GM21723 (cell line): ENCODE data around the gene FOXD4.
"Not testable (repeated sequence)": the region's sequence is repeated elsewhere in the genome, so short reads cannot be mapped to it uniquely, and the experiment has no call there.

Source experiments
- ATAC-seq: cut with Tn5 transposase; IDR thresholded peaks from one replicate; pipeline ENCODE4 v1.9.1; 2021; ENCODE audit warnings: mild to moderate bottlenecking, moderate library complexity; ENCODE audit not compliant: unreplicated experiment

The FOXD4 gene

DNA sequence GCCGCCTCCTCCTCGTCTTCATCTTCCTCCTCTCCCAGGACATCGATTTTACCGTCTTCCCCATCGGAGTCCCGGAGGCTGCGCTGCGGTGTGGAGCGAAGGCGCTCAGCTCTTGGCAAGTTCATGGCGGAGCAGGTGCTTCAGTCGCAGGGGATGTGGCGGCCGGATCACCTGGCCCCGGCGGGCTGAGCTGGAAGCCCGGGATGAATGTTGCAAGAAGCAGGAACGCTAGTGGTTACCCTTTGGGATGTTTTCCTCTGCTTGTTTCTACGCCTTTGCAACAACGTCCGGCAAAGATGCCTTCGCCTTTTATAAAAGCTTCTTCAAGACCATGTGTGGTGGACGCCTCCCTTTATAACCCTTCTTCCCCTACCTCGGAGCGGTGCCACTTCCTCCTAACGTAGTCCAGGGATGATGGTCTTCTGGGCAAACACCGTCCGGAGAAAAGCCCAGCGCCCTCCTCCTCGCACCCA lies at the start of gene FOXD4:
Gene FOXD4, minus strand, starts transcription at position 423 of the 473 bp plus-strand sequence. Its CDS starts 298 bp downstream, at position 125.
- ATAC-seq: not testable (repeated sequence)

- ATAC-seq: not testable (repeated sequence)
Observed at GRCh38 chr9:159871-160270, 41.7 kb upstream of the FOXD4 start.

DNA sequence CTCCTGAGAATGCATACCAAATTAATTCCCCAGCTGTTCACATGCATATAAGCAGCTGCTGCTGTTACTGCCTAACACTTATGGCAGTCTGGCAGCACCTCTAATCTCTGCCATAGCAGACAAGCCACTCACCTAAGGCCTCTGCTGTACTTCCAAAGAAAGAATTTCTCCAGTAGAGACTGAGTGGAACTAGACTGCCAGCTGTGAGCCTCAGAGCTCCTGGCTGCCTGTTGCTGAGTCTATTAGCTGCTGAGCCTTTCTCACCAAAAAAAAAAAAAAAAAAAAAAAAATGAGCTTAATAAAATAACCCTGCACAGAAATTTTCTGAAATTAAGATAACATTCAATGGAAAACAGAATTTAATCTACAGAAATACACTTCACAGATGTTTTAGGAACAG lies 33.0 kb upstream of the FOXD4 start:
- ATAC-seq: not testable (repeated sequence)

- ATAC-seq: not testable (repeated sequence)
Observed at GRCh38 chr9:139880-140279, 21.7 kb upstream of the FOXD4 start.

DNA sequence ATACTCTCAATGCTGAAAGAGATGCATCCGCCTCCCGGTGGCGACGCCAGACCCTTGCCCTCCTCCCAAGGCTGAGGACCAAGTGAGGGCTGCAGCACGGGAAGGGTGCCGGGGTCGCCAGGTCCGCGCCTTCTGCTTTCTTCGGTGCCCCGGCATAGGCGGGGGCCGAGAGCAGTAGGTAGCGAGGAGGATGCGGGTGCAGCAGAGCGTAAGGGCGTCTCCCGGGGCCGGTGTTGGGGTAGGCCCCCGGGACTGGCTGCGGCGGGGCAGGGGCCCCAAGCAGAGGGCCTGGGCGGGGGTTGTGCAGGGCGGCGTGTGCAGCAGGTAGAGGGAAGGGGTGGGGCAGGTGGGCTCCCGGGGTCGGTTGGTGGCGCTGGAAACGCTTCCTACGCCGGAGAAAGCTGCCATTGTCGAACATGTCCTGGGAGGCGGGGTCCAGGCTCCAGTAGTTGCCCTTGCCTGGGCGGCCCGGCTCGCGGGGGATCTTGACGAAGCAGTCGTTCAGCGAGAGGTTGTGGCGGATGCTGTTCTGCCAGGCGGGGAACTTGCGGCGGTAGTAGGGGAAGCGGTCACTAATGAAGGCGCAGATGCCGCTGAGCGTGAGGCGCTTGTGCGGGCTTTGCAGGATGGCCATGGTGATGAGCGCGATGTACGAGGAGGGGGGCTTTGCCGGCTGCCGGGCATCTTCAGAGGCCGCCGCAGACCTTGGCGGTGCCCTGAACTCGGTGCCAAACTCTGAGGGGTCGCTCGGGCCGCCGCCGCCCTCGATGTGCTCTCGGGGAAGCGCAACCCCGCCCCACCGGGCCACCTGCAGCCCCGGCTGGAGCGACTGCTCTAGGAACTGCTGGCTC lies 848 bp downstream of the FOXD4 start:
- not testable (repeated sequence) for ATAC-seq

DNA sequence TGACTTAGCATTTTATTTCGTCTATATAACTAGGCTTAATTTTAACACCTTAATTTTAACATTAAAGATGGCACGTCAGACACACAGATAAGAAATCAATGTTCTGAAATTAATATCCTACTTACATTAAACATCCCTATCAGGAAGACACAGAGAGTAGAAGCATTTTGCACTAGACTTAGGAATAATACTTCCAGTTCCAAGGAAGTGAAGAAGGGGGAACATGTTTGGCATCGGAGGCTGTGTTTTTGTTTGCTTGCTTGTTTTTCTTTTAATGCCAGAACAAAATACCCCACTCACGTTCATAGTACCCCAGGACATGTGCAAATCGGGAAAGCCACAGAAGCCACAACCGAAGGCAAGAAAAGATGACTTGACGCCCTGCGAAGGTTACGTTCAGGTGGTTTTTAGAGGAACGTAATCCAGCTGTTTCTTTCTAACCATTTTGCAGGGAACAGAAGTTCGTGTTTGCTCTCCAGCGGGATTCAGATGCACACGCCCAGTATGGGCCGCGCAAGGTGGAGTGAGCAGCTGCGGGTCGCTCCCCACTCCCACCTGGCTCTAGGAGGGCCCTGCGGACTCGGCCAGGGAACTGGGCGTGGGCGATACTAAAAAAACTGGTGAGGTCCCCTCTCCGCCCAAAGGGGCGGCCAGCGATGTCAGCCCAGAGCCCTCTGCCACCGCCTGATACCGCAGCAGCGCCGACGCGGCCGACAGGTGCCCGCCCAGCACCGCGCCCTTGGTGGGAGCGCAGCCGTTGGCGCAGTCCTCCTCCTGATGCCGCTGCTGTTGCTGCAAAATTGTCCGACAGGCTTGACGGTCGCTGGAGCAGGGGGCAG lies 1.8 kb downstream of the FOXD4 start:
- not testable (repeated sequence) for ATAC-seq

- not testable (repeated sequence) for ATAC-seq
Observed at GRCh38 chr9:115118-115451, 3.1 kb downstream of the FOXD4 start.

DNA sequence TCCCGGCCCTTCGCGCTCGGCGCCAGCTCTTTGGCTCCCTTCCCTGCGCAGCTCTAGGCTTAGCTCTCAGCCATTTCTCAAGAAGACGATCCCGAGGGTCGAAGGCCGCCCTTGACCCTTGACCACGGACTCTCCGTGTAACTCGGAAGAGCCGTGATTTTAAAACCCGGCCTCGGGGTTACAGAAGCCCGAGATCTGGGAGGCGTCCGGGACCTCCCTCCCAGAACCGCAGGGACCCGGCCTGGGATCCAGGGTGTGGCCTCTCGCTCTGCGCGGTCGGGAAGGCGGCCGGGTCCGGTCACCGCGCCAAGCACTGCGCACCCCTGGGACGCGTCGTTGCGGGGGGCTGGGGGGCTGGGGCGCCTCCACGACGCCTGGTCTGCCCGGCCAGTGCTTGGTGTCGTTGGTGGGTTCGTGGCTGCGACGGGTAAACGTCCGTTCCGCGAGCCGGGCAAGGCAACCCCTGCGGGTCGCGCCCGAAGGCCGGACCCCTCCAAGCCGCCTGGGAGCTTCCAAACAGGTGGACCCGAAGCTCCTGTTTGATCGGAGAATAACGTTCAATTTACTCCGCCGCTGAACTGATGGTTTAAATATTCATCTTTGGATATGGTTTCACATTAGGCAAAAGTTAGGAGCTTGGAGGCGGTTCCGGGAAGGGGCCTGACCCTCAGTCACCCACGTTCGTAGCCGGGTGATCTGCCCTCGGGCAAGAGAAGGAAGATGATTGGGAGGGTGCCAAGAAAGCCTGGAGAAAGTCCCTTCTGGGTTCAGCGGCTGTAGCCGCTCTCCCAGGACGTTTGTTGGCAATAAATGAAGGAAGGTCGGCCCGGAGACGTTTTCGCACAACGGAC lies 3.7 kb downstream of the FOXD4 start:
- peak; percentile 35 for ATAC-seq

DNA sequence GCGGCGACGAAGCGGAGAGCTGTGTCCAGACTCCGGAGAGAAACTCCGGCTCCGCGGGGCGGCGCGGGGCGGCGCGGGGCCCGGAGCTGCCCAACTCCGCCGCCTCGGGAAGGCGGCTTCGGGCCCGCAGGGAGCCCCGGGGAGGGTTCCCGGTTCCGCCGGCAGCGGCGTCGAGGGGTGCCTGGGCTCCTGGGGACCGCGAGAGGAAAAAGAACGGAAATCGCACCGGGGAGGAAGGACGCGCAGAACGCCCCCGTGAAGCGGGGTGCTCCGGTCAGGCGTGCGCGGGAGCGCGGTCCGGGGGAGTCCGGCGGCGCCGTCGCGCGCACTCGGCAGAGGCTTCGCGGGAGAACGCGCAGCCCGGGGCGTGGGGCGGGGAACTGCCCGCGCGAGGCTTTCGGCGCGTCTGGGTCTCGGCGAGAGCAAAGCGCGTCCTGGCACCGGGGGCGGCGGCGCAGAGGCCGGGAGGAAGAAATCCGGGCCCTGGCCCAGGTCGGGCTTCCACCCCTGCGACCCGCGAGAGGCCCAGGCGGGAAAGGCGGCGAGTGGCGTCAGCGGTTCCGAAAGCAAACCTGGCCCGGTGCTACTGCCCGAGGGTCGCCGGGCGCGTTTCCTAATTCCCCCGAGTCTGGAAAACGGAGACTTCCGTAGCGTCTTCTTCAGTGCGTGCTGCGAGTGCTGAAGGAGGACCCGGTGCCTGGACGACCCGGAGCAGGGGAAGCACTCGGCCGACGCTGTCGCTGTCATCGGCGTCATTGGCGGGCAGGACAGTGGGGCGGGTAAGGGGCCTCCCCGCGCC lies 4.5 kb downstream of the FOXD4 start:
- ATAC-seq: peak; percentile 68

DNA sequence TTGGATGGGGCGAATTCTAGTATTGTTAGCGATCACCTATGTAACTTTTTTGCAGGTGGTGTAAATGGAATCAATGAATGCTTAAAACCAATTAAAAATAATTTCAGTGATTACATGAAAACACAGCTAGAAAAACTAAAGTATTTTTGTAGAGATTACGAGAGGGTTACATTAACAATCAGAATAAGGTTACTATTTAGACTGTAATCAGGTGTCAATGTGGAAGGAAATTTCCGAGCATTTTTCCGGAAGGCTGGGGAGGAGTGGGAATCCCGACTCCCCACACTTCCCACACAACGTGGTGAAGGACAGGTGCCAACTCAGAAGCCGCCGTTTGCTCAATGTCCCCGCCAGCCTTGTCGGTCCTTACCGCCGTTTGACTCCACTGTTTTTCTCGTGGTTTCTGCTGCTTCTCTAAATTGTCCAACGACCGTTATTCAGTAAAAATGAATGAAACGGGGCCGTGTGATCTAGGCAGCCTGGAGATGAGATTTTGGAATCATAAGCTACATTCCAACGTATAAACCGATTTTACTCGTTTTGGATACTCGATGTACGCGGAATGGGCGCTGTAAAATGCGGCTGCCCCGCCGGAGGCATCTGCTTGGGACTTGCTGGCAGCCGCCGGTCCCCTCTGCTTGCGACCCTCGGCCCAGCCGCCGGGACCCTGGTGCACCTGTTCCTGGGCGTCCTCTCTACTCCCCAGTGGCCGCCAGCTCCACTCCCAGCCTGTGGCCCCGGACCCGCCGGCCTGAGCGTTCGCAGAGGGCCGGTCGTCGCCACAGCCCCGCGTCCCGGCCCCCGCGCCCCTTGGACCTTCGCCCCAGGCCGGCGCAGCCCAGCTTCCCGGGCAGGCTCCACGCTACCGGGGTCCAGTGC lies 5.4 kb downstream of the FOXD4 start:
- ATAC-seq: not testable (repeated sequence)

DNA sequence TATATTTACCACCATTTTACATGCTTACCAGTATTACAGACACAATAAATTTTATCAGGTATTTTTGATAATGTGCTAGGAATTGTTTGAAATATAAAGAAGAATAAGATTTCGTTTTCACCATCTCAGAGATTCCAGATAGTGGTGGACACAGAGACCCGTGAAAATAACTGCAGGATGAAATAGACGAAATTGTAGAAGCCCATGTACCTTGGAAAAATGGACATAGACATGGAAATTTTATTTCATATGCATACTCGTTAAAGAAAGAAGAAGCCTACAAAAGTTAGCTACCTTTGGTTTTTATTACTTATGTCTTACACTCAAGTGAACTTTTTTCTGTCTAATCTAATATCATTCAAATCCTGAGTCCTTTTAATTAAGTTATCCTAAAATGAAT lies 7.5 kb downstream of the FOXD4 start:
- not testable (repeated sequence) for ATAC-seq

DNA sequence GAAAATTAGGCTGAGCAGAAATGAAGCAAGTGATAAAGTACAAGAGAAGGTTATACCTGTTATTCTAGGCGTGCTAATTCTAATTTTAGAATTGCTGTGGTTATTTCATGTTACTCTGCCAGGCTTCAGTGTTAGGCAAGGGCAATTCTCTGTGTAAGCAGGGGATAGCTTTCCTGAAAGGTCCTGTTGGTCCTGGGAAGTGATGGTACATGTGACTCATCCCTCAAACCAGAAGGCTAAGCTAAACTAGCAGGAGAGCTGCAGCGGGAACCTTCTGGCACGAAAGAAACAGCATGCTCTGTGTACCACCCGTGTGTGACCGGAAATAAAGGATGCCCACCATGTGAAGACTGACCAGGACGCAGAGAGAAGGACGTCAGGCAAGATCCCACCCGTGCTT lies 8.7 kb downstream of the FOXD4 start:
- ATAC-seq: not testable (repeated sequence)

DNA sequence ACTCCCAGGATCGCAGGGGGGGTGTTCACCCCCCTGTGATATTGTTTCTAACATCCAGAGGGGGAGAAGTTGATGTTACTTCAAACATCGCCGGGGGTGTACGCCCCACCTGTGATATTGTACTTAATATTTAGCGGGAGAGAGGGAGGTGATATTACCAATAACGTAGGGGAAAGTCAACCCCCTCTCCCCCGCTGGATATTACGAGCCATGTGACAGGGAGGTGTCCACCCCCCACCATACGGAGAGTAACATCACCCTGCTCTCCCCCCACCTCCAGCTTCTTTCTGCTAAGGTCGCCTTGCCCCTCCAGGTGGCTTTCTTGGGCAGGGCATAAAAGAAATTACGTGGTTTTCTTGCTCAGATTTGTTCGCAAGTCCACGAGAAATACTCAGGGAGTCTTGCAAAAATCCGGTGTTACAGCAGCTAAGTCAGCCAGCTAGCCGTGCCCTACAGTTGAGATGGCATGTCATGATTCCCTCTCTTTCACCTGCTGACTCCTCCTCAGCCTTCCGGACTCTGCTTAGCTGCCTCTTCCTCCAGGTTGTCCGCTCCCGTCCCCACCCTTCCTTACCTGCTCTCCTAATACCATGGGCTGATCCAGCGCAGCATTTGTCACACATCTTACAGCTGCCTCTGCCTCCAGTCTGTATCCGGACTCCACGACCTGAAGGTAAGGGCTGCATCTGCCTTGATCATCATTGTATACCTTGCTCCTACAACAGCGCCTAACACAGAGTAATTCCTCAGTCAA lies 9.3 kb downstream of the FOXD4 start:
- ATAC-seq: not testable (repeated sequence)

GRCh38 chr9:105991-106390 lies 12.2 kb downstream of the FOXD4 start:
- not testable (repeated sequence) for ATAC-seq

GRCh38 chr9:100430-100829 lies 17.8 kb downstream of the FOXD4 start:
- not testable (repeated sequence) for ATAC-seq

GRCh38 chr9:99867-100266 lies 18.4 kb downstream of the FOXD4 start:
- not testable (repeated sequence) for ATAC-seq

DNA sequence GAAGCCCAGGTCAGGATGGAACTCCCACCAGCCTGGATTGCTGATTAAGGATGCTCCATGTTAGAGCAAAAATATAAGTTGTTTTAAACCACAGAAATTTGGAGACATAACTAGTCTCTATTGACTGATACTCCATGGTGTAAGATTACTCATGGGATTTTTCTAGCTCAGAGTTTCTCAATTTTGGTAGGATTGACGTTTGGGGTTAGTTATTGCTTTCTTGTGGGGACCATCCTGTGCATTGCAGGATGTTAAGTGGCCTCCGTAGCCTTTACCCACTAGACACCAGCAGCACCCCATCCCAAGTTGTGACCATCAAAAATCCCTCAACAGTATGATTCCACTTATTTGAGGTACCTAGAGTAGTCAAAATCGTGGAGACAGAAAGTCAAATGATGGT lies 19.4 kb downstream of the FOXD4 start:
- not testable (repeated sequence) for ATAC-seq

- ATAC-seq: not testable (repeated sequence)
Observed at GRCh38 chr9:94992-95391, 23.2 kb downstream of the FOXD4 start.
